Stimulated activated CD8-positive, alpha-beta memory T cell treated with anti-CD3 and anti-CD28 coated beads, Interleukin-15, amount 100 ng/mL, for 1 hour (primary cell): Measurements from ENCODE around the gene RPS6KA1.

Experiments used
- DNase-seq: peaks from one replicate; pipeline ENCODE4 v3.0.0-alpha.2; 2020; ENCODE audit warnings: low read depth

RPS6KA1 gene

DNA sequence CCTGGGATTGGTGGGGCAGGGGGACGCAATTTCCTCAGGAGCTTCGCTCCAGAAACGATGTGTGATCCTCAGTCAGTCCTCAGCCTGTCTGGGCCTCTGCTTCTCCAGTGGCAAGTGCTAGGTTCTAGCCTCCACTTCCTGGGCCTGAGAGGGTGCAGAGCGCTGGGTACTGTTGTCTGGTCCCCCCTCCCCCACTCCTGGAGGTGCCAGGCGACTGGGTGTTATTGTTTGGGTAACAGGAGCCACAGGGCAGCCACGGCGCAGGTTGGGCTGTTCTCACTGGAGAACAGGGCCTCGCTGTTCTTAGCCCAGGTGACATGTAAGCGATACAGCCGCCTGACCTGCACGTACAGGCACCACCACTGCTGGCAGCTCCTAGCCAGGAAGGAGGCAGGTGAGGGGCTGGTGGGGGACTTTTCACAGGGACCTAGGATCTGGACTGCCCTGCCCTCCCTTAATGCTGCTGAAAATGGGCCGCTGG is 2.1 kb downstream of the RPS6KA1 start:
- DNase-seq = no peak

DNA sequence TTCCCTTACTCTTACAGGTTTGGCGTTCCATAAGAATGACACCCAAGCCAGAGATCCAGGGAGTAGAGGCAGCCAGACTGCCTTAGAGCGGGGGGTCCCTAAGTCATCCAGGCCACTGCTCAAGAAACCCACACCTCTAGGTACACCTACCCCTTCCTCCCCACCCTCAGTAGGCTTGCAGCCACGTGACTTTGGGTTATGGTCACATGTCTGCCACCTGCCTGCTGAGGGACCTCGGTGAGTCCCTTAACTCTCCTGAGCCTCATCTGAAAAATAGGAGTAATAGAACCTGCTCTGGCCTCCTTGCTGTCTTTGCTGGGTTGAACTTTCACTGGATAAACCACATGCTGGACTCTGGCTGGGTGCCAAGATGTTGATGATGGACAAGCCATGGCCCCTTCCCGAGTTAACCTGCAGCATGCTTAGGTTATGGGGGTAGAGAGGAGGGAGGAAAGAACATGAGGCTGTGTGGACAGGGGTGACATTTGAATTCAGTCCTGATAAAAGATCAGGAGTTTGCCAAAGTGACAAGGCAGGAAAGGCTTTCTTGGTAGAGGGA is 4.5 kb downstream of the RPS6KA1 start:
- DNase-seq = no peak

DNA sequence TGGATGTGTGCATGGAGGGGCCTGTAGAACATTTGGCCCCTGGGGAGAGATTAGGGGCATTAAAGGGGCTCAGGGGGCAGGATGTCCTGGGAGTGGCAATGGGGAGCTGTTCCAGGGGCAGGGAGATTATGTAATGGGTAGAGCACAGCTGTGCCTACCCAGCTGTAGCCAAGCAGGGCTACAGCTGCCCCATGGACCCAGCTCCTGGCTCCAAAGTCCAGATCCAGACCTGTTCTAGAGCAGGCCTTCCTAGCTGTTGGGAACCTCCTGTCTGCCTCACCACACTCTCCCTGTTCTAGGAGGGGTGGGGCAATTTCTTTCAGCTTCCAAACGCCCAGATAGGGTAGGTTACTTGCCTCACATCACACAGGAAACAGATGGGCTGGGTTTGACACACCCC is 5.6 kb downstream of the RPS6KA1 start:
- DNase-seq = no peak

DNA sequence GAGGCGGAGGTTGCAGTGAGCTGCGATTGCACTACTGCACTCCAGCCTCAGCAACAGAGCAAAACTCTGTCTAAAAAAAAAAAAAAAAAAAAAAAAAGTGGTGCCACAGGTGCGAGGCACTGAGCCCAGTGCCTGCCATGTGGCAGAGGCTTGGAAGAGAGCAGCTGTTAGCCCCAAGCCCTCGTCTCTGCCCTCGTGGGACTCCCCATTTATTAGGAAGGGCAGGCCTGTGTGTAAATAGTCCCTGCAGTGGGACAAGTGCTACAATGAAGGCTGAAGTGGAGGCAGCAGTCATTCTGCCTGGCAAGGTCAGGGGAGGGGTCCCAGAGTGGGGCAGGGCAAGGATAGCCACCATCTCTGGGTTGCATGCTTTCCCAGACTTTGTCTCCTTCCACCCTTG is 6.5 kb downstream of the RPS6KA1 start:
- no peak for DNase-seq

DNA sequence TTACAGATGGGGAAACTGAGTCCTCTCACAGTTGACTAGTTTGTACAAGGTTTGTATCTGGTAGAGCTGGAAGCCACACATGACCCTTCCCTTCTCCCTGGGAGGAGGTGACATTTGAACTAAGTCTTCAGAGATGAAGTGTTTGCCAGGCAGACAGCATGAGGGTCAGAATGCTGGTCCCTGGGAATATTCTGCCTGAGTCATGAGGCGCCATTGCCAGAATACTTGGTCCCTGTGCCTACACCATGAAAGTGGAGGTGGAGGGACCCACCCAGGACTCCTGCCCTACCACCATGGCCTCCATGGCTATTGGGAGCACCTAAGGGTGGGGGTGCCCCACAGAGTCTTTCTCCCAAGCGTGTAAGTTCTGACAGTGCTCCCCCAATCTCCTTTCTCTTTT is 7.0 kb downstream of the RPS6KA1 start:
- DNase-seq = no peak

DNA sequence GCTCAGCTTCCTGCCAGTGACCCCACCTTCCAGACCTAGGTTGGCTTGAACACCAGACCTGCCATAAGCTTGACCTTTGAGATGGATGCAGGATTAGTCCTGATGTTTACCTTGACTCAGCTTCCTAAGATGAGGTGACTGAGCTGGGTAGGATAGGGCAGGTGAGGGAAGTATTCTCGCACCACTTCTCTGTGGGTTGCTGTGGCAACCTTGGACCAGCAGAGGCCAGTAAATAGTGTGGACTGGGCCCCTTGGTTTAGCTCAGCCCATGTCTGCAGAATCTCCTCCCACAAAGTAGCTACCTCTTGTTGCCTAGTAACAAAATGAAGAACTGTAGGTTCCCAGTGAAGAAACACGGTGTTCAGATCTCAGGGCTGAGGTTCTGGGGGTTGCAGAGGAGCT is 8.4 kb downstream of the RPS6KA1 start:
- no peak for DNase-seq

DNA sequence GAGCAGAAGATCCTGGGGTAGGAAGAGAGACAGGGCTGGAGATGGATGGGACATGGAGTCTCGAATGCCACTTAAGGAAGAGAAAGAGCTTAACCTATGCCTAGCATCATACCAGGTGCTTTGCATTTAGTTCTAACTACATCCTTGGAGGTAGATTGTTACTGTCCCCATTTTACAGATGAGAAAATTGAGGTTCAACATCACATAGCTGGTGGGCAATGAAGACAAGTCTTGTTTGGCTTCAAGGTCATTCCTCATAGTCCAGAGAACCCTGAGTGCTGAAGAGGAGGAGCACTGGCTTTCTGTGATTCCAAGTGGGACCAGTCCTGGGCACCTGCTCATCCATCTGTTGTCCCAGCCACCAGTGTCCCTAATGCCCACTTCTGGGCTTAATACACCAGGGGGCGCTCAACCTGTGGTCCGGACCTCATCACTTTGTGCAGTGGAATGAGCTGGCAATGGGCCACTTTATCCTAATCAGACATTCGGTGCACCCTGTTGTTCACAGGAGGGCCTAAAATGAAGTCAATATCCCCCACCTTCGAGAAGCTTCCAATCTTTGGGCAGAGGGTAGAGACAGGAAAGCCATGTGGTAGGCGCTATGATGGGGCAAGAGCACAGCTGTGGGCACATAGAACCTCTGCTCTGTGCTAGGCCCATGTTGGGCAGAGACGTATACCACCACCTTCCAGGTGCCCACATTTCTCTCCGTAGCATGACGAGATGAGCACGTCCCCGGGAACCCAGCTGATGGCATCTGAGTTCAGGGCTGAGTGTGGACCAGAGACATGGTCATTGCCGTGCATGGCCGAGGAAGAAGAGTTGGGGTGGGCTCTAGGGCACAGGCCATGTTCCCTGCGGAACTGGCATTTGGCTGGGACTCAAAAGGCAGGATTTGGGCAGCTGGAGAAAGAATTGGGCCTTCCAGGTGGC is 9.2 kb downstream of the RPS6KA1 start:
- no peak for DNase-seq

DNA sequence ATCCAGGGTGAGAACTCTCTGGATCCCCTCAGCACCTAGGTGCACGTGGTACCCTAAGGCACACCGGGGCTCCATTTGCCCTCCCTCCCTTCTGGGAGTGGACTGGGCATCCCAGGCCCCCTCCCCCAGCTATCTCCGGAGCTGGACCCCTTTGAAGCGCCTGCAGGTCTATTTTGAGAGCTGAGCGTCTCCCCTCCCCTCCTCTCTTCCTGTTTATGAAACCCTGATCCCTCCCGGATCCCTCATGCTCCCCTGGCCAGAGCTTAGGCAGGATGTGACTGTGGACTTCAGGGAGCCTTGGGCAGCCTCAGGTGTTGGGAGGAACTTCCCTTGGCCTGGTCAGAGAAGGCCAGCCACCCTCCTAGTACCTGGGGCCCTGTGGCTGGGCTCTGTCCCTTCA is 10.2 kb downstream of the RPS6KA1 start:
- DNase-seq = no peak

DNA sequence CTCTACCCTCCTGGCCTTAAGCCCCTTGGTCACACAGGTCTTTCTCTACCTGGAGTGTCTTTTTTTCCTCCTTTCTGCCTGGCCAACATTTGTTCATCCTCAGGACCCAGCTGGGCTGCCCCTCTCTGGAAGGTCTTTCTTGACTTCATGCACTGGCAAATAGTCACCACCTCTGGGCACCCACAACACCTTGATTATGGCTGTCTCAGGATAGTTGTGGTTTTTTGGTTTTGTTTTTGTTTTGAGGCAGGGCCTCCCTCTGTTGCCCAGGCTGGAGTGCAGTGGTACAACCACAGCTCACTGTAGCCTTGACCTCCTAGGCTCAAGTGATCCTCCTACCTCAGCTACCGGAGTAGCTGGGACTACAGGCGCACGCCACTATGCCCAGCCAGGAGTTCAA is 10.8 kb downstream of the RPS6KA1 start:
- DNase-seq = no peak

DNA sequence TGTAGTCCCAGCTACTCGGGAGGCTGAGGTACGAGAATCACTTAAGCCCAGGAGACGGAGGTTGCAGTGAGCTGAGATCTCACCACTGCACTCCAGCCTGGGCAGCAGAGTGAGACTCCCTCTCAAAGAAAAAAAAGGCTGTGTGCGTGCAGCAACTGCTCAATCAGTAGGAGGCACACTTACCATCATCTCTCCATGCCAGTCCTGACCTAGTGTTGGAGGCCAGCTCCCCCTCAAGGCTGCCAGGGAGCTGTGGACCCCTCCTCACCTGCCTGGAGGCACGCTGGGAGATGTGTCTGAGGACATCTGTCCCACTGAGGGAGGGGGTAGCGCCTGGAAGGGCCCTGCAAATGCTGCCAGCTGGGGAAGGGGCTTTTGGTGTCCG is 11.9 kb downstream of the RPS6KA1 start:
- no peak for DNase-seq

DNA sequence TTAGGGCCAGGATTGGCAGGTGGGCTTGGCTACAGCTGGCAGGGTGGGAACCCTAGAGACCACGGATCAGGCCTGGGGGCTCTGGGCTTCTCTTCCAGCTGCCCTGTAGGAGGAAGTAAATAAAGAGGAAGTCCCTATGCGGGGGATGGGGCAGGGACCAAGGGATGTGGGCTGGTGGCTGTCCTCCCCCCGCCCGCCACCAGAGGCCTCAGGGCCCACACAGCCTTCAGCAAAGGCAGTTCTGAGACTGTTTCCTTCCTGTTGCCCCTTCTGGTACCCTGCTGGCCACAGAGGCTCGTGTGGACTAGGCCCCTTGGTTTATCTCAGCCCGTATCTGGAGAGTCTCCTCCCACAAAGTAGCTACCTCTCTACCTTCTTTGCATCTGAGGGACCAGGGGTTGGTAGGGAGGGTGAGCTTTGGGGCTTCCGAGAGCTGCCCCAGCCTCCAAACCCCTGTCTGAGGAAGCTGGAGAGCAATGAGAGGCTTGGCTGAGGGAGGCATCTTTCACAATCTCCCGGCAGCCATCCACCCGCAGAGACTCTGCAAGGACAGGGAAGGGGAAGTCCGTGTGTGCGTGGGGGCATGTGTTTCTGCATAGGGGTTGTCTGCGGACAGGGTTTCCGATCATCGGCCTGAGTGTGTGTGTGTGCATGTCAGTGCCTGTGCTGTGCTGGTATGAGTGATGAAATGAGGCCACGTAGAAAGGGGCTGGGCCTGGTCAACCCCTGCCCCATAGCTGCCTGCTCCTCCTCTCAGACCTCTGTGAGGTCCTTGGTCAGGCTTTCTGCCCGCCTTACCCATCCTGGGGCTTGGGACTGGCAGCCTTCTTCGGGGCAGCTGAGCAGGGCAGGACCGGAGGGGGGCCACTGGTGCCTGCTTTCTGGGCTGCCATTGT is 12.5 kb downstream of the RPS6KA1 start:
- DNase-seq = peak; percentile 42

DNA sequence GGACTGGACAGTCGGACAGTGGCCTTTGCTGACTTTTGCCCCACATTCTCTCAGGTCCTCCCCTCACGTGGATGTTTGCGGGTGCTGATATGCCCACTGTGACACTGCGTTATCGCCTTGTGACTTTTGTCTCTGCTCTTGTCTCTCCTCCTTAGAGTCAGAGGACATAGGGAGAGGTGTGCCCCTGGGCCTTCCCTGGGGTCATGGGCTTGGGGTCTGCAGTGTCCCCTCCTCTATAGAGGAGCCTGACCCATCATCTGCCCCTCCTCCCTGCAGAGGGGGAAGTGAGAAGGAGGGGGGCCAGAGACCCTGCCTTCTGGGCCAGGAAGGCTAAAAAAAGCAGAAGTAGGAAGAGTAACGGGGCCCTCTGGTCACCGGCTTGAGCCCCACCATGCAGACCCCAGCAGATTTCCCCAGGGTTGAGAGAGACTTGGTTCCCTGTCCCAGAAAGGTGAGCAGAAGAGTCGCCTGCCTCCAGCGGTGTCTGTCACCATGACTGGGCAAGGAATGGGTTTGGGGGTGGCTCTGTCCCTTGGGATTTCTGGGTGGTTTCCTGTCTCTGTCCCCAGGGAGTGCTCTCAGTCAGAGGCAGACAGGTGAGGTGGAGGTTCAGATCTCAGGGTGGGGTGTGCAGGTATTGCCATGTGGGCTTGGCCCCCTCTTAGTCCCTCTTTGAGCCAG is 13.3 kb downstream of the RPS6KA1 start:
- DNase-seq = no peak

DNA sequence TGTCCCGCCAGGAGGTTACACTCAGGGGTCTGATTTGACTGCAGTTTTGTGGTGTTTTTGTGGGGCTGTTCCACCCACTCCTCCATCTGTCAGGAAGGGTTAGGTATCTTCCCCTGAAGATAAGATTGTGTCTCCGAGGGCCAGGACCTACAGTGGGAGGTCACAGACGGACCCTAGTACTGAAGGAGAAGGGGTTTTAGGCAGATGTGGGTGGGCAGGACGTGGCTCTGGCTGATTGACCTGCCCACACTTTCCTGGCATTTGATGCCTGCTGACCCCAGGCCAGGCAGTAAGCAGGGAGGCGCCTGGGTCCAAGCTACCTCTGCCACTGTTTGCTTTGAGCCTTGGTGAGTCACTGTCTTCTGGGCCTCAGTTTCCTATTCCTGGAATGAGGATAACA is 13.9 kb downstream of the RPS6KA1 start:
- DNase-seq = no peak

DNA sequence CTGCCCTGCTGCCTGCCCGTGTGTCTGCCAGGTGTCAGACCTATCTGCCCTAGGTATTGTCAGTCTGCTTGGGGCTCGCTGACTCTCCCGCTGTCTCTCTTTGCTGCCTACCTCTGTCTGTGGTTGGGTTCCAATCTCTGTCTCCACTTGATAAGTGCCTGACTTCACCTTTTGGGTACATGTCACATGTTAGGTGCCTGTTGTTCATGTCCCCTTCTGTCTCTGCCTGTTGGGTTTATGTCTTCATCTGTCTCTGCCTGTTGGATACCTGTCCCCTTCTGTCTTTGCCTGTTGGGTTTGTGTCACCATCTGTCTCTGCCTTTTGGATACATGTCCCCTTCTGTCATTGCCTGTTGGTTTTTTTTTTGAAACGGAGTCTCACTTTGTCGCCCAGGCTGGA is 14.6 kb downstream of the RPS6KA1 start:
- no peak for DNase-seq

DNA sequence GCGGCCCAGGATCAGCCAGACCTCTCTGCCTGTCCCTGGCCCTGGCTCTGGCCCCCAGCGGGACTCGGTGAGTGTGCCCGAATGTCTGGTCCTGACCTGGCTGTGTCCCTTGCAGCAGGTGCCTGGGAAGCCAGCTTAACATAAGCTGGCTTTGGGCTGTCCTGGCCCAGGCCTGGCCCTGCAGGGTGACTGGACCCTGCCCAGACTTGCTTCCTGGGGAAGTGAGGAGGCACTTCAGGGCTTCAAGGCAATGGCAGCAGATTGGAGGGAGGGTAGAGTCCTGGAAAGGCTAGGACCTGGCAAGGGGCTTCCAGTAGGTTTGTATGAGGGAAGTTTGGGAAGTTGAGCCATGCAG is 16.4 kb downstream of the RPS6KA1 start:
- DNase-seq = no peak

DNA sequence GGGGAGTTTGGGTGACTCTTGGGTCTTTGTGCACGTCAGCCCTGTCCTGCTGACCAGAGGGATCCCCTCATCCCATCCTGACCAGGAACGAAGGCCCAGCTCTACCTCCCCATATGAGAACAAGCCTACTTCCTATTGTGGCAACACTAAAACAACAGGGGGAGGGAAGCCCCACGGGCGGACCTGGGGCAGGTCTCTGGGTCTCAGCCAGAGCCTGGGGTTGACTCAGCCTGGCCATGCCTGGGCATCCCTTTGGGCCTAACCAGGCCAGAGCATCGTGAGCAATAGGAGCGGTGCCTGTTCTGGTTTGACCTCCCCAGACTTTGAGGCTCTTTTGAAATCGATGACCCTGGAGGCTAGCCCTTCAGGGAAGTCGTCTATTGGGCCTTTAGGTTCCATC is 16.8 kb downstream of the RPS6KA1 start:
- DNase-seq = no peak

DNA sequence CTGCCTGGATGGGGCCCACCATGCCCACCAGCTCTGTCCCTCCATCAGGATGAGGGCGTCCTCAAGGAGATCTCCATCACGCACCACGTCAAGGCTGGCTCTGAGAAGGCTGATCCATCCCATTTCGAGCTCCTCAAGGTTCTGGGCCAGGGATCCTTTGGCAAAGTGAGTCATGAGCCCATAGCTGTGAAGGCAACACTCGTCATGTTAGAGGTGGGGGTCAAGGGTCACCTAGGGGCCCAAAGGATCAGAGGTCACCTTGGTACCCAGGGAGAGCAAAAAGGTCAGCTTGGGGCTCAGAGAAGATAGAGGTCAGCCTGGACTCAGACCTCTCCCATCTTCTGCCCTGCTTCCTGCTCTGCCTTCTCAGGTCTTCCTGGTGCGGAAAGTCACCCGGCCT is 17.3 kb downstream of the RPS6KA1 start:
- no peak for DNase-seq

DNA sequence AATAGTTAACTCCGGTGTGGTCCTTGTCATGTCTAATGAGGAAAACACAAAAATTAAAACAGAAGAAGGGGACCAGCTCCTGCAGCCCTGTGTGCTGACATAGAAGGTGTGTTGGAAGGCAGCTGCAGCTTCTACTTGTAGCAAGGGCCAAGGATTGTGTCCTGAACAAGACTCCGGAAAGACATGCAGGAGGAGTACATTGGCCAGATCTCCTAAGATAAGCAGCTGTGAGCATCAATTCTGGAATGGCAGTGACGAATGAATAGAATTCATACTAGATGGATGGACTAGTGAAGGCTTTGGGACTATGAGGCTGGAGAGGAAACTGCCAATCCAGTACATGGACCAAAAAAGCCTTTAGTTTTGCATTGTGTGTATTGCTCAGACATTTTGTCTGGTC is 19.3 kb downstream of the RPS6KA1 start:
- no peak for DNase-seq

DNA sequence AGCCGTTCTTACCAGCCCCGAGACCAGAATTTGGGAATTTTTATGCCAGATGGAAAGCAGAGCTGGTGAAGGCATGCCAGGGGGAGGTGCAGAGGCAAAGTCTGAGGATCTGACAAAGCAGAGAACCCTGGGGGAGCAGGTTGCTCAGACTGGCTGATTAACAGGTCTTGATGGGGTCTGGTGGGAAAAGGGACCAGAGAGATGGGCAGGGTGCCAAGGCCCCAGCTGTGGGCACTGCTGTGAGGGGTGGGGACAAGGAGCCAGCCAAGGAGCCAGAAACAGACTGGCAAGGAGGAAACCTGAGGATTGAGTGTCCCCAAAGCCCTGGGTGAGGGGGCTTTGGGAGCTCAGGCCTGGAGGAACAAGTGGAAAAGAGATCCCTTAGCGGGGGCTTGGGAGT is 21.4 kb downstream of the RPS6KA1 start:
- DNase-seq = no peak

DNA sequence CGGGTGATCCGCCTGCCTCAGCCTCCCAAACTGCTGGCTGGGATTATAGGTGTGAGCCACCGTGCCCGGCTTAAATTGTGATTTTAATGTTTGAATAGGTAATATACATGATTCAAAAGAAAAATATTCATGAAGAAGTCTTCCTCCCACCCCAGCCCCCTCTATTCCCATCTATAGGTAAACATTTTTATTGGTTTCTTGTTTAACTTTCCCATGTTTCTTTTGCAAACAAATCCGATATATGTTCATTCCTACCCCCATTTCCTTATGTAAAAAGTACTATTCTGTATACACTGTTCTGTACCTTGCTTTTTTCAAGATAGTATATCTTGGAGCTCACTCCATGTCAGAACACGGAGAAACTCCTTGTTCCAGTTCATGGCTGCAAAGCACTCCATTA is 23.2 kb downstream of the RPS6KA1 start:
- no peak for DNase-seq

DNA sequence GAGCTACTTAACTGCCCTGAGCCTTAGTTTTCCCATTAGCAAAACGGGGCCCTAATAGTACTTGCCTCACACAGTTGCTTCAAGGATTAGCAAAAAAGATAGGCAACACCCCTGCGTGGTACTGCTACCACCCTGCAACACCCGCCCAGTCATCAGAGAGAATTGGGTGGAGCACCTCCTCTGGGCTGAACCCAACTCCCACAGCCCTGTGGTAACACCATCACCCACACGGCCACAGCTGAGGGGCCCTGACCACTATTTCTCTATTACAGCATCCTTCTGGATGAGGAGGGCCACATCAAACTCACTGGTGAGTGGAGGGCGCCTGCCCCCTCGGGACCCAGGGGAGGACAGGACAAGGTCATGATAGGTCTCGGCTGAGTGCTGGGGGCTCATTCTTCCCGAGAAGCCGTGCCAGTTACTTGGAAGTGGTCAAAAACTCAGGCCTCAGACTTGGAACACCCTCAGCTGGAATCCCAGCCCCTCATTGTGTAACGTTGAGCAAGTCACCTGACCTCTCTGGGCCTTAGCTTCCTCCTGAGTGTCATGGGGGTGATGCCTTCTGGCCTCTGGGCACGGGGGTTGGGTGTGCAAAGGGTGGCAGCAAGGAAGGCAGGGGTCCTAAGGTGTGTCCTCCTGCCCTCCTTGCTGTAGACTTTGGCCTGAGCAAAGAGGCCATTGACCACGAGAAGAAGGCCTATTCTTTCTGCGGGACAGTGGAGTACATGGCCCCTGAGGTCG is 24.6 kb downstream of the RPS6KA1 start:
- no peak for DNase-seq

DNA sequence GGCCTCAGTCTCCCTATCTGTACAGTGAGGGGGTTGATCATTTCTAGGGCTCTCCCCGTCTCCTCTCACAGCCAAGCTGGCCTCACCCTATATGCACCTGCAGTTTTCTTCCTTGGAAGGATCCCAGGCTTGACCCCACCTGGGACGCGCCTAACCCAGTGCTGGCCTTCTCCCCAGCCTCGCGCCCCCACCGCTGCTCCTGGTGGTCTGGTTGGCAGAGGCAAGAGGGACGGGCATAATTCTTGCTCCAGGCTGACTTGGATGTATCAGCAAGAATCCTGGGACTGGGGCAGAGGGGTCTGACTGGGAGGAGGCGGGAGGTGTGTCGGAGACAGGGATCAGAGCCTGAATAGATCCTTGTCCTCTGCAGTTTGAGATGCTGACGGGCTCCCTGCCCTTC is 25.2 kb downstream of the RPS6KA1 start:
- no peak for DNase-seq
